Daoy (cell line): Measurements from ENCODE around the gene MTARC2. TPM values are rescaled to one million over a fixed set of nuclear protein-coding genes. Genes with fewer than 3 reads are reported as not detected.

Experiments
- DNase-seq: peaks from one replicate; pipeline ENCODE4 v3.0.0-alpha.2; 2015; ENCODE audit warnings: low read depth
- total RNA-seq: library from RNA; depleted of rRNA; stranded (reverse); fragments of >200 nt; shearing (Covaris generic); gene quantifications from 2 replicates; pipeline ENCODE4 v1.2.3, GENCODE V29; 2014

The MTARC2 gene
- total RNA-seq, 1 experiment from 2014 or later = 3.8 TPM

- no peak for DNase-seq
Observed at GRCh38 chr1:220768126-220768601, 20.0 kb downstream of the MTARC2 start.

DNA sequence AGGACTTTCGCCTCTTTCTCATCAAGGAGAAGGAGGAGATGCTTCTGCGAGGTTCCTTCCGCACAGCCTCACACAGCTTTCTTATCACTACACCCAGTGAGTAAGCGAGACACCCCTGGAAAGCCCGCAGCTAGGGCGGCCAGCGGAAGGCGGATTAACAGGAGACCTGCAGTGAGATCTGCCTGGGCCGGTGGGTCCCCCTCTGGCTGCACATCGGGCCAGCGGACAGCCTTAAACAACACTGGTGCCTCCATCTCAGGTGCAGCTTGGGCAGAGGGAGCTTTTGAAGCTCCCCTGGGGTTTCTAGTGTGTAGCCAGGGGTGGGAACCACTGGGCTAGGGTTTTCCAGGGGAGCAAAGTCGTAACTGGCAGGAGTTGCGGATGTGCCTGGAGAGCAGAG is 21.1 kb downstream of the MTARC2 start:
- no peak for DNase-seq

DNA sequence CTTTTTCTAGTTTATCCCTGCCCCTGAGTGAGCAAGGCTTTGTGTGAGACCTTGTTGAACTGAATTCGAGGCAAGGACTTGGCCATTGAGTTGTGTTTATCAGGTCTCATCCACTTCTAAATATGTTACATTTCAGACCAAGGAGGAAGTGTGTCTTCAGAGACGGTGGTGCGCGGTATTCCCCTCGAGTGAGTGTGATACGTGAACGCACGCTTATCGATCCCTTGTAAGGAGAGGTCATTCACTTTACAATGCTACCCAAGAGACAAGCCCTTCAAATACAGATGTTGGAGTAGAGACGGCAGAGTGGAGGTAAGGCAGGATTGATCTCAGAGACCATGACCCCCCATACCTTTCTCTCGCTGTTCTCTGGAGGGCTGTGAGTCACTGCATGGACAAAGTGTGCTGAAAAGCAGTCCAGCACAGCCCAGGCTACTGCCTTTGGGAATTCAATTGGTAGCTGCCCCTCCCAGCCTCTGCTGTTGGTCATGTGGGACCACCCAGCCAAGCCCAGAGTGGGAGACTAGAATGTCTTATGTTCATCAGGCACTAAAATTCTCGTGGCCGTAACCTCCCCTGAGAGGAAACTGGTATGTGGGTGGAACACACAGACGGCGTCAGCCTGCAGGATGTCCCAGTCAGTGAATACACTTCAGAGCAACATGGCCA is 22.3 kb downstream of the MTARC2 start:
- DNase-seq = no peak

DNA sequence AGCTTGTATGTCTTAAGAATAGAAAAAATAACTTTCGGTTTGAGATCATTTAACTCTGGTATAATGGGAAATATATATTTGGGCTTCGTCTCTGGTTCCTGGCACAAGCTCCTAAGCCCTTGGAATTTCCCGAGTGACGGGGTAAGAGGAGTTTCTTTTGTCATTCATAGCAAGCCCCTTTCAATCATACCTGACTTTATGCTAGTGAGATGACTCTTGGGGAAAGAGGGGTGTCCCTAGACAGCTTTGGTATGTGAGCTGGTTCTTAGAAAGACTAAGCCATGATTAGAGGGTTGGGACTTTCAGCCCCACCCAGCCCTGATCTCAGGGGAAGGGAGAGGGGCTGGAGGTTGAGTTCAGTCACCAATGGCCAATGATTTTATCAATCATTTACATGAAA is 24.7 kb downstream of the MTARC2 start:
- DNase-seq = no peak

DNA sequence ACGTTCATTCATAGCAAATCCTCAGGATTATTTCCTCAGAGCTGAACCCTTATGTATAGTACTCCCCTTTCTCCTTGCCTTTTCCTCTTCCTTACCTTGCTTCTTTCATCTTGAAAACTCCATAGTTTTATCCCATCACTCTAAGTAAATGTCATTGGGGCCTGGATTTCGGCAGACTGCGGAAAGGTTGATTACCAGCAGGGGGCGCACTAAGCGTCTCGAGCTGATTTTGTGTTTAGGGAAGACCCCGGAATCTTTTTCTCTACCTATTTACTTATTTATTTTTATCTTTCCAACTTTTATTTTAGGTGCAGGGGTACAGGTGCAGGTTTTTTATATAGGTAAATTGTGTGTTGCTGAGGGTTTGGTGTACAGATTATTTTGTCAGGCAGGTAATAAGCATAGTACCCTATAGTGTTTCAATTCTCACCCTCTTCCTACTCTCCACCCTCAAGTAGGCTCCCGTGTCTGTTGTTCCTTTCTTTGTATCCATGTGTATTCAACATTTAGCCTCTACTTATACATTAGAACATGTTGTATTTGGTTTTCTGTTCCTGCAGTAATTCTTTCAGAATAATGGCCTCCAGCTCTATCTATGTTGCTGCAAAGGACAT is 27.2 kb downstream of the MTARC2 start:
- DNase-seq = peak; percentile 25

DNA sequence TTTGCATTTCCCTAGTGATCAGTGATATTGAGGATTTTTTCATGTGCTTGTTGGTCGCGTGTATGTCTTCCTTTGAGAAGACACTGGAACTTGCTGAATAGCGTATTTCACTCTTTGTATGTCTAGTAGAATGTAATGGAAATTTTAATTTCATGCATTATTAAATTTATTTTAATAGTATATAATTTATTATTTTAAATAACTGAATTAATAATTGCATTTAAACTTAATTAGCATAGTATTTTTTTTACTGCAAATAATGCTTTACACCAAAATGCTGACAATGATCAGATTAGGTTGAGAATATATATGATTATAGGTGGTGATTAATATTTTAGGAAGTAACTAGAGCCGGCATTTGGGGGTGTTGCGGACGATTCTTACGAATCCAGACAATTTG is 28.1 kb downstream of the MTARC2 start:
- no peak for DNase-seq

GRCh38 chr1:220776720-220777326 is 28.7 kb downstream of the MTARC2 start:
- peak; percentile 78 for DNase-seq

- no peak for DNase-seq
Observed at GRCh38 chr1:220783453-220783852, 35.3 kb downstream of the MTARC2 start.

DNA sequence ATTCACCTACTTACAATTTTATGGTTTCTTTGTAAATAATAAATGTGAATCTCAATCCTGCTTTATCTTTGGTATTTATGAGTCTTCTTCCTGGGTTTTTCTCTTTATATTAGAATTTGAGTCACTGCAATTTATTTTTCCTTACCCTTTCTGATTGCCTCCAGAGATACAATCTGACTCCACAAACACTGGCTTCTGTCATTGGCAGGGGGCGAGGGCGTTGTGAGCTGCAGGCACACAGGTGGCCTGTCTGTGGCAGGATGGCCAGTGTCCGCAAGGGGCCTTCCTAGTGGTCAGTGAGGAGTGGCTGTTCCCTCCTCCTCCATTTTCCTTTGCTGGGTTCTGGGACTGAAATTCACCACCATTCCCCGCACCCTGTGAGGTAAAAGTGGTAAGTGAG is 36.6 kb downstream of the MTARC2 start:
- no peak for DNase-seq

DNA sequence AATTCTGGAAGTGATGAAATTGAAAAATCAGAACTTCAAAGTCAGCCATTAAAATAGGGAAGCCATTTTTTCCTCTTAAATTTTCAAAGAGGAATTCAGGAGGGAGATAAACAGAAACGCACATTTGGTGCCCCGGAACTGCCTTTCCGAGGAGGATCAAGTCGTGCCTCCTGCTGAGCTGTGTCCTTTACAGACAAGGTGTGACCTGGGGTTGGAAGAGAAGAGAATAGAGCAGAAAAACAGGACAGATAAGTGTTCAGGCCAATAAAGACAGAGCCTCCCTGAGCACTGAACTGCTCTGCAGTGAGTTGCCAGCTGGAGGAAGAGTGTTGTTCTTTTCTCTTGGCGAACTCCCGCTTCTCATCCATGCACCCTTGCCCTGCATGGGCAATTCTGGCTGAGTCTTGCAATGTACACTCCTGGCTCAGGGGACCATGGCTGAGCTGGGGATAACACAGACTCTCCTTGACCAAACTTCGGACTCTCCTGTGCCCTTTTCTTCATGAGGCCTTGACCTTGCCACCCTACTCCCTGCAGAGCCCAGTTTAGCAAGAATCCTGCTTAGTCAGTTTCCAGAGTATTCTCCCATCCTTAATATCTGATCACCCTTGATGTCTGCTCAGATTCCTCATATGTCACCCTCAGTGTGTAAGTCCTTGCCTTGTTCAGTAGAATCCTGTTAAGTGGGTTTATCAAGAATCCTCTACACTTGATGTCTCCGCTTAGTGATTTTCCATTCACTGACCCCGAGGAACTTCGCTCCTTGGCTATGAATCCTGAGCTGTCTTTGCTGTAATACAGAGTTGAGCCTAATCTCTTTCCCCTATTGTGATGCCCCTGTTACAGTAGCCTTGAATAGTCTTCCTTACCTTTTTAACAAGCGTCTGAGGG is 37.3 kb downstream of the MTARC2 start:
- DNase-seq = no peak

GRCh38 chr1:220786057-220786336 is 37.9 kb downstream of the MTARC2 start:
- DNase-seq = no peak

GRCh38 chr1:220786337-220787068 is 38.4 kb downstream of the MTARC2 start, which contains the start of gene MTARC1:
MTARC1 (plus strand) TSS chr1:220786913; CDS start chr1:220786945, 32 bp downstream.
- peak; percentile 67 for DNase-seq

DNA sequence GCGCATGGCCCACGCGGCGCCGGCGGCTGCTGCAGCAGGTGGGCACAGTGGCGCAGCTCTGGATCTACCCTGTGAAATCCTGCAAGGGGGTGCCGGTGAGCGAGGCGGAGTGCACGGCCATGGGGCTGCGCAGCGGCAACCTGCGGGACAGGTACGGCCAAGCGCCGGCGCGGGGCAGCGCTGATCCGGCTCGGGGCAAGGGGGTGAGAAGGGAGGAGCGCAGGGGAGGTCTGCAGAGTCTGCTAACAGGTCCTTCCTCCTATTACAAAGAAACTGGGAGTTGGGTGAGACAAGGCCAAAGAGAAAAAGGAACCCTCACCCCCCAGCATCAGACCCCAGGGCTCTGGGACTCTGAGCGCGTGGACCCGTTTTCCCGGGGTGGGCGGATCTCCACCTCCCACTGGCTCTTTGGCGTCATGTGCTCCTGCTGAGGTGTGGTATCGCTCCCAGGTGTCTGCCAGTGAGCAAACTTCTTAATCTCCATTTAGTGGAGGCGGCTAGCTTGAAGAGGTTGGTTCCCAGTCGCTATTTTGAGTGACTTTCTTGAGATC is 39.0 kb downstream of the MTARC2 start:
- peak; percentile 10 for DNase-seq

GRCh38 chr1:220788900-220789299 is 40.8 kb downstream of the MTARC2 start:
- no peak for DNase-seq

DNA sequence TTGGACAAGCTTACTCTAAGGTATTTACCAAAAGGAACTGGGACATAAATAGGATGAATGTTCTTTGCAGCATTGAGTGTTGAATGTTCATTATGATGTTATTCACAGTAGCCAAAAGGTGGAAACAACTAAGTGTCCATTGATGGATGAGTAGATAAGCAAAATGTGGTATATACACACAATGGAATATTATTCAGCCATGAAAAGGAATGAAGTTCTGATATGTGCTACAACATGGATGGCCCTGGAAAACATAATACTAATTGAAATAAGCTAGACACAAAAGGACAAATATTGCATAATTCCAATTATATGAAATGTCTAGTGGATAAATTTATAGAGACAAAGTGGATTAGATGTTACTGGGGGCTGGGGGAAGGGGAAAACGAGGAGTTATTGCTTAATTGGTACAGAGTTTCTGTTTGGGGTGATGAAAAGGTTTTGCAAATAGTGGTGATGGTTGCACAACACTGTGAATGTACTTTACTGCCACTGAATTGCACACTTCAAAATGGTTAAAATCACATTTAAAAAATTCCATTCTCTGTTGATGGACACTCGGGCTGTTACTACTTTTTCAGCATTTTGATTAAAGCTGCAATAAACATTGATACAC is 41.5 kb downstream of the MTARC2 start:
- DNase-seq = no peak

DNA sequence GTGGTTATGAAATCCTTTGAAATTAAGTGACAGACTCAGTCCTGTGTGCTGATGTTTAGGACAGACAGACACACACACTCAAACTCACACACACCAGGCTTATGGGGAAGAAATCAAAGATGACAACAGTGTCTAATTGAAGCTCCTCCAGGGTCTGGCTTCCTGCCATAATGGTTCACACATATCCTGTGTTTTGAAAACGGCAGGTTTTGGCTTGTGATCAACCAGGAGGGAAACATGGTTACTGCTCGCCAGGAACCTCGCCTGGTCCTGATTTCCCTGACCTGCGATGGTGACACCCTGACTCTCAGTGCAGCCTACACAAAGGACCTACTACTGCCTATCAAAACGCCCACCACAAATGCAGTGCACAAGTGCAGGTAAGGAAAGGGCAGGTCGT is 43.2 kb downstream of the MTARC2 start:
- DNase-seq = peak; percentile 55

DNA sequence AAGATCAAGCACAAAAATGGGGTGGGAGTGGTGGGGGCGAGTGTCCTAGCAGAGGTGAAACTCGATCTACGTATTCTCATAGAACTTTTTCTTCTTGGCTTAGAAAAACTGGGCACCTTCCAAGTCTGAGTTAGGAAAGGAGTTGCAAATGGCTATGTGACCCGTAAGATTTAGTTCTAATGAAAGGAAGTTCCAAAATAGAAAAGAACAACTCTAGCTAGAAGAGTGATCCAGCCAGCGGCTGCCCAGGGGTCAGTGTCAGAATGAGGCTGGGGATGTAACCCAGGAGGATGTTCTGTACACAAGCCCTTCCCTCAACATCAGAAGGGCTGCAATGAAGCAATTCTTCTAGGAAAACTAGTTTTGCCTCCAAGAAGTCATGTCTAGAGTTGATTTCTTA is 43.8 kb downstream of the MTARC2 start:
- no peak for DNase-seq

DNA sequence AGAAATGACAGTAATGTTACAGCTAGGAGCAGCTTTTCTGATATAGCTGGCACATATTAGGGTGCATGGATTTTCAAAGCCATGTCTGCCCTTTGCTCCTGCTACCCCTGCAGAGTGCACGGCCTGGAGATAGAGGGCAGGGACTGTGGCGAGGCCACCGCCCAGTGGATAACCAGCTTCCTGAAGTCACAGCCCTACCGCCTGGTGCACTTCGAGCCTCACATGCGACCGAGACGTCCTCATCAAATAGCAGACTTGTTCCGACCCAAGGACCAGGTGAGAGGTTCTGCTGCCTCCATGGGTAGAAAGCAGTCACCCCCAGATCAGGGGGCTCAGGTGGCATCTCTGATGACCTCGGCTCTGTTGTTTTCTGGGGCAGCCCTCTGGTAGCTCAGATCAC is 48.4 kb downstream of the MTARC2 start:
- DNase-seq = no peak

GRCh38 chr1:220797044-220797443 is 48.9 kb downstream of the MTARC2 start:
- DNase-seq = no peak

DNA sequence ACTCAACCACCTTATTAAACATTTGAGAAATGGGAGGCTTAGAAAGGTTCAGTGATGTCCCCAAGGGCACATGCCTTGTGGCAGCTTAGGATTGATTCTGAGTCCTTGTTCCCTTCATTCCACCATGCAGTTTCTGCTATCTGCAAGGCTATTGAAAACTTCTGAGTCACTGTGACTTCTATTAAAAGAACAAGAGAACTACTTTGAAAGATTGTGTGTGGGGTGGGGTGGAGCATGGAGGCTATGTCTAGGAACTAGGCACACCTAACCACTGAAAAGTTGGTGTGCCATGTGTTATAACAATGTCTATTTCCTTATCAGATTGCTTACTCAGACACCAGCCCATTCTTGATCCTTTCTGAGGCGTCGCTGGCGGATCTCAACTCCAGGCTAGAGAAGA is 49.4 kb downstream of the MTARC2 start:
- no peak for DNase-seq

DNA sequence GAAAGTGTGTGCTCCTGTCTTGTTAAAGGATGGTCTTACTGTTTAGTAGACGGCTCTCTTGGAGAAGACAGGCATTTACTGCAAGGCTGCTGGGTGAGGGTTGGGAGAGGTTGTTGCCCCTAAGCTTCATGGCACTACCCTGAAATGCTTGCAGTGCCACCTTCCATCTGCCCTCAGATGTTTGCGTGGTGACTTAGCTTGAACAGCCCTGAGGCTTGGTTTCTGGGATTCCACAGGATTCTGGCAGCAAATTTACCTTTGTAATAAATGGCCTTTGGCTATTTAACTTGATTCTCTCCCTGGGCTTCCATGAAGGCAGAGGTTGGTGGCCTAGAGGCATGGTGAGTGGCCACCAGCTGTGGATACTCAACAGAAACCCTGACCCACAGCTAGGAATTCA is 50.2 kb downstream of the MTARC2 start:
- DNase-seq = no peak
